Lower leg skin (tissue), 4 donors: ENCODE results near the gene SUN5. TPM values are rescaled to one million over a fixed set of nuclear protein-coding genes. Genes with fewer than 3 reads are reported as not detected.
"Not testable (repeated sequence)": the region's sequence is repeated elsewhere in the genome, so short reads cannot be mapped to it uniquely, and the experiment has no call there.

Experiments used
- DNase-seq, 2 donors: peaks; one replicate each; pipeline ENCODE4 v3.0.0-alpha.2; 2019; ENCODE audit warnings: low spot score in 2 of 2
- H3K4me3 ChIP-seq: fragments of 200-600 bp; sonication (generic); 2 replicates; pipeline ENCODE4 v1.5.1; 2017; ENCODE audit warnings: mild to moderate bottlenecking, low read depth; ENCODE audit not compliant: poor library complexity, severe bottlenecking
- POLR2A ChIP-seq, 2 donors: fragments of 450-650 bp; IDR thresholded peaks; one replicate each; pipeline ENCODE4 v1.6.1; 2016 to 2017; ENCODE audit warnings: antibody characterized with exemption in 2 of 2, mild to moderate bottlenecking in 1 of 2, moderate library complexity in 1 of 2
- WGBS, 2 donors: methylation state at CpG; one replicate each; pipeline ENCODE4 v1.1.5; 2018; 5-methylcytosine and 5-hydroxymethylcytosine counted together
- intact Hi-C: fragments of 100-400 bp; cut with DNase I; formaldehyde crosslinking; loops from one replicate; pipeline ENCODE4 v1.15.0; 2023; ENCODE audit warnings: low total_unique reads
- total RNA-seq, 4 donors: library from RNA; depleted of rRNA; stranded (reverse); fragments of >200 nt; gene quantifications; one replicate each; pipeline ENCODE4 v1.1.0, GENCODE V29; 2016
- TF ChIP-seq, protein P1 (sequence below), 3 donors: fragments of 450-650 bp; IDR thresholded peaks; one replicate each; pipeline ENCODE4 v1.5.1; 2016; ENCODE audit warnings: antibody characterized with exemption in 3 of 3, mild to moderate bottlenecking in 3 of 3, moderate library complexity in 2 of 3

SUN5 gene
- total RNA-seq, 4 donors from 2014 or later, result not detected

DNA sequence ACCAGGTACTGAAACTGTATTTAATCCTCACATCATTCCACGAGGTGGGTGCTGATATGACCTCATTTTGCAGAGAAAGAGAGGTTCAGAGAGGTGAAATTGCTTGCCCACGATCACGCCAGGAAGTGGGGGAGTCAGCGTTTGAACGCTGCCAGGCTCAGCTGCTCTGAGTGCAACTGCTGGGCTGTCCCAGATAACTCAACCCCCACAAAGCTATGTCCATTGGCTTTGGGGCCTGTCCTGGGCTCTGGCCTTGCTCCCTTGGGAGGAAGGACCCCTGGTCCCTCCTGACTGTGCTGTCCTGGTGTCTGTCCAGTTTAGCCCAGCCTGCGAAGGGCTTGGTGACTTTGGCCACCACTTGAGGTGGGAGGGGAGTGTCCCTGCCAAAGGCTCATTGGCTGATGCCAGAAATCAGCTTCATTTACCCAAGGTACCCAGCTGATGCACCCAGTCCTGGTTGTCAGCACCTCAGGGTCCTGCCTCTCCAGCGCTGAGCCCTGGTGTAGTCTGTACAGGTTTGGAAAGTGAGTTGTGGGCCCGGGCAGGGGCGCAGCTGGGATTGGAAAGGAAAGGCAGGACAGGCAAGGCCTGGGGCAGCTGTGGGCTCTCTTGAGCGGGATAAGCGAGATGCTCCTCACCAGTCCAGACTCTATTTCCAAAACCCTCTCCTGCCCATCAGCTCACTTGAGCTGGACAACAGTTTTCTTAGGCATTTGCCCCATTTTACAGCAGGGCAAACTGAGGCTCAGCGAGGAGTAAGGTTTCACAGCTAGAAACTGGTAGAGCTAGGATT lies 38.5 kb downstream of the SUN5 start:
- 75 to 77% methylated on average over 11 to 12 of the region's 12 CpGs for WGBS, 2 donors
- intact Hi-C loops, result no loop called here
- DNase-seq, result peak; percentile 2 to 70

DNA sequence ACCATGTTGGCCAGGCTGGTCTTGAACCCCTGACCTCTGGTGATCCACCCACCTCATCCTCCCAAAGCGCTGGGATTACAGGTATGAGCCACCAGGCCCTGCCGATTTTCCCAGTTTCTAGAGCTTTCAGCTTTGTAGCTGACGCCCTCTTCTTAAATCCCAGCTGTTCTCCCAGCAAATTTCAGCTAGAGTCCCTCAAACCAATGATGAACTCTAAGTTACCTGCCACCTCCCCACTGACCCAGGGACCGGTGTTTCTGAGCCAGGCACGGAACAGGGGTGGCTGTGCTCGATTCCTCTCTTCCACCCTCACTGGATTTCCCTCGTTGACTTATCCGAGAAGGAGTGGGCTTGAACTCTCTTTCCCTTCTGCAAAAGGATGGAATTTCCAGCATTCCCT lies 39.1 kb downstream of the SUN5 start:
- WGBS, 2 donors, result 73 to 91% methylated on average over 8 of the region's 8 CpGs
- no peak for TF ChIP-seq POLR2A (IDR thresholded peaks at IDR 0.05)
- TF ChIP-seq, protein P1, sequence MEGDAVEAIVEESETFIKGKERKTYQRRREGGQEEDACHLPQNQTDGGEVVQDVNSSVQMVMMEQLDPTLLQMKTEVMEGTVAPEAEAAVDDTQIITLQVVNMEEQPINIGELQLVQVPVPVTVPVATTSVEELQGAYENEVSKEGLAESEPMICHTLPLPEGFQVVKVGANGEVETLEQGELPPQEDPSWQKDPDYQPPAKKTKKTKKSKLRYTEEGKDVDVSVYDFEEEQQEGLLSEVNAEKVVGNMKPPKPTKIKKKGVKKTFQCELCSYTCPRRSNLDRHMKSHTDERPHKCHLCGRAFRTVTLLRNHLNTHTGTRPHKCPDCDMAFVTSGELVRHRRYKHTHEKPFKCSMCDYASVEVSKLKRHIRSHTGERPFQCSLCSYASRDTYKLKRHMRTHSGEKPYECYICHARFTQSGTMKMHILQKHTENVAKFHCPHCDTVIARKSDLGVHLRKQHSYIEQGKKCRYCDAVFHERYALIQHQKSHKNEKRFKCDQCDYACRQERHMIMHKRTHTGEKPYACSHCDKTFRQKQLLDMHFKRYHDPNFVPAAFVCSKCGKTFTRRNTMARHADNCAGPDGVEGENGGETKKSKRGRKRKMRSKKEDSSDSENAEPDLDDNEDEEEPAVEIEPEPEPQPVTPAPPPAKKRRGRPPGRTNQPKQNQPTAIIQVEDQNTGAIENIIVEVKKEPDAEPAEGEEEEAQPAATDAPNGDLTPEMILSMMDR (IDR thresholded peaks at IDR 0.05), result no peak
- peak; percentile 2 to 54 for DNase-seq
- no peak overlapping the region for H3K4me3 ChIP-seq
- intact Hi-C loops, result no loop called here

More for the DNA sequence above, 38.5 kb downstream of the SUN5 start:
- no peak for TF ChIP-seq POLR2A (IDR thresholded peaks at IDR 0.05)
- TF ChIP-seq, protein P1 (IDR thresholded peaks at IDR 0.05), result no peak
- no peak overlapping the region for H3K4me3 ChIP-seq

DNA sequence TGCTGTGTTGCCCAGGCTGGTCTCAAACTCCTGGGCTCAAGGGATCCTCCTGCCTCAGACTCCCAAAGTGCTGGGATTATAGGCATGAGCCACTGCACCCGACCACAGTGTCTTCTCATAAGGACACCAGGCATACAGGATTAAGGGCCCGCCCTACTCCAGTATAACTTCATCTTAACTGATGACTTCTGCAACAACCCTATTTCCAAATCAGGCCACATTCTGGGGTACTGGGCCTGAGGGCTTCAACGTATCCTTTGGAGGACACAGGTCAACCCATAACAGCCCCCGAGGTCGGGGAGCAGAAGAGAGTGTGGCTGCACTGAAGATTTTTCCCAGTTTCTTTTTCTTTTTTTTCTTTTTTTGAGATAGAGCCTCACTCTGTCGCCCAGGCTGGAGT lies 39.7 kb downstream of the SUN5 start:
- intact Hi-C loops, result no loop called here
- no peak overlapping the region for H3K4me3 ChIP-seq
- DNase-seq, result peak; percentile 3 to 72
- 84 to 91% methylated on average over 6 of the region's 6 CpGs for WGBS, 2 donors
- TF ChIP-seq POLR2A (IDR thresholded peaks at IDR 0.05), result no peak
- TF ChIP-seq, protein P1 (IDR thresholded peaks at IDR 0.05), result no peak

DNA sequence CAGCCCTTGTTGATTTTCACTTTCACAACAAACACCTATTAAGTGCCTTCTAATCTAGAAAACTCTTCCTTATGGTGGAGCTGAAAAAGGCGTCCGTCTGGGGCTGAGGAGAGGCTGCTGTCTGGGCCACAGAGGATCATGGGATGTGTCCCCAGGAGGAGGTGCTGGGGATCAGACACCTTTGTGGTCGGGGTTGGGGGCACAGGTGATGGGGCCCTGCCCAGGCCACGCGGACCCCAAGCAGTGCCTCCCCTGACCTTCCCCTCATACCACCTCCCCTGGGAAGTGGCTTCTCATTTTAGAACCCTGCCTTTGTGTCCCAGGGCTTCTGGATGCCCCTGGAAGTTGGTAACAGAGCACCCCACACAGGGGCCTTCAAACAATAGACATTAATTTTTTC lies 41.1 kb downstream of the SUN5 start:
- 74 to 89% methylated on average over 5 of the region's 5 CpGs for WGBS, 2 donors
- intact Hi-C loops, result no loop called here
- TF ChIP-seq, protein P1 (IDR thresholded peaks at IDR 0.05), result no peak
- no peak for TF ChIP-seq POLR2A (IDR thresholded peaks at IDR 0.05)
- peak in 1 of 2 donors; percentile 9 for DNase-seq
- H3K4me3 ChIP-seq, result no peak overlapping the region

DNA sequence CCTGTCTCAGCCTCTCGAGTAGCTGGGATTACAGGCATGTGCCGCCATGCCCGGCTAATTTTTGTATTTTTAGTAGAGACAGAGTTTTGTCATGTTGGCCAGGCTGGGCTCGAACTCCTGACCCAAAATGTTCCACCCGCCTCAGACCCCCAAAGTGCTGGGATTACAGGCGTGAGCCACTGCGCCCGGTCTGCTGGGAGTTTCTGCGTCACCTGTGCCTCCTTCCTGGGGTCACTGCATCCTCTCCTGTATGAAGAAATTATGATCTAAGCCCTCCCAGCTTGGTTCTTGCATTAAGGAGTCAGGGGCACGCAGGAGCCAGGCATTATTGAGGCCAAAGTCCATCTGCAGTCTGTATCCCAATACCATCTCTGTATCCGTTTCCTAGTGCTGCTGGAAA lies 41.6 kb downstream of the SUN5 start:
- WGBS, 2 donors, result 79 to 89% methylated on average over 11 of the region's 11 CpGs
- intact Hi-C loops, result not testable (repeated sequence)

DNA sequence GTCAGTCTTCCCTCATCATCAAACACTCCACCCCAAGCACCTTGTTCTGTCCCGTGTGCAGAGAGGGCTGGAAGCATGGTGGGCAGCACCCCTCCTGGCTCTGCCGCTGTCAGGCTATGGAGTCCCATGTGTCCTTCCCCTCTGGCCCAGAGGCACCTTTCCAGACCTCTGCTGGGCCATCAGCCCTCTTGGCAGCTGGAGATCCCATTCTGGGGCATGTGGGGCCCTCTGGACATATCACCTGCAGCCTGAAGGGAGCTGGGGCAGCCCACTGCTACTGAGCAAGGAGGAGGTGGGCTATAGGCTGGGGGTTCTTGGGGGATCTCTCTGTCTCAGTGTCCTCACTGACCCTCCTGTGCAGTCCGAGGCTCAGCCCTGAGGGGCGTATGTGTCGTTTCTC lies 42.2 kb downstream of the SUN5 start:
- 81 to 87% methylated on average over 5 of the region's 5 CpGs for WGBS, 2 donors
- intact Hi-C loops, result no loop called here
- H3K4me3 ChIP-seq, result no peak overlapping the region
- TF ChIP-seq POLR2A (IDR thresholded peaks at IDR 0.05), result no peak
- TF ChIP-seq, protein P1 (IDR thresholded peaks at IDR 0.05), result no peak
- DNase-seq, result peak in 1 of 2 donors; percentile 72

More for the DNA sequence above, 41.6 kb downstream of the SUN5 start:
- DNase-seq, result peak in 1 of 2 donors; percentile 59
- H3K4me3 ChIP-seq, result not testable (repeated sequence)
